Thyroid gland (tissue), 4 donors: ENCODE data around the gene PRKCI.
"Not testable (repeated sequence)": the region's sequence is repeated elsewhere in the genome, so short reads cannot be mapped to it uniquely, and the experiment has no call there.

Experiments
- POLR2A ChIP-seq, 2 donors: fragments of 450-650 bp; IDR thresholded peaks; one replicate each; pipeline ENCODE4 v1.6.1; 2017; ENCODE audit warnings: antibody characterized with exemption in 2 of 2, mild to moderate bottlenecking in 2 of 2, moderate library complexity in 1 of 2
- TF ChIP-seq, protein P1 (sequence below), 6 experiments: fragments of 200-600 bp in 3 of 6; fragments of 450-650 bp in 3 of 6; sonication (generic) in 3 of 6; IDR thresholded peaks; one replicate each; pipeline ENCODE4 v1.5.1; 2016 to 2019; ENCODE audit warnings: antibody characterized with exemption in 6 of 6, mild to moderate bottlenecking in 2 of 6, inconsistent platforms in 1 of 6, moderate library complexity in 1 of 6

DNA sequence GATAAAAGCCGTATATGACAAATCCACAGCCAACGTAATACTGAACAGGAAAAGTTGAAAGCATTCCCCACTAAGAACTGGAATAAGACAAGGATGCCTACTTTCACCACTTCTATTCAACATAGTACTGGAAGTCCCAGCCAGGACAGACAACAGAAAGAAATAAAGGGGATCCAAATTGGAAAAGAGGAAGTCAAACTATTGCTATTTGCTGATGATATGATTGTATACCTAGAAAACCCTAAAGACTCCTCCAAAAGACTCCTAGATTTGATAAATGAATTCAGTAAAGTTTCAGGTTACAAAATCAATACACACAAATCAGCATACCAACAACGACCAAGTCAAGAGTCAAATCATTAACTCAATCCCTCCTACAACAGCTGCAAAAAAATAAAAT lies 26.5 kb upstream of the PRKCI start:
- TF ChIP-seq, protein P1, sequence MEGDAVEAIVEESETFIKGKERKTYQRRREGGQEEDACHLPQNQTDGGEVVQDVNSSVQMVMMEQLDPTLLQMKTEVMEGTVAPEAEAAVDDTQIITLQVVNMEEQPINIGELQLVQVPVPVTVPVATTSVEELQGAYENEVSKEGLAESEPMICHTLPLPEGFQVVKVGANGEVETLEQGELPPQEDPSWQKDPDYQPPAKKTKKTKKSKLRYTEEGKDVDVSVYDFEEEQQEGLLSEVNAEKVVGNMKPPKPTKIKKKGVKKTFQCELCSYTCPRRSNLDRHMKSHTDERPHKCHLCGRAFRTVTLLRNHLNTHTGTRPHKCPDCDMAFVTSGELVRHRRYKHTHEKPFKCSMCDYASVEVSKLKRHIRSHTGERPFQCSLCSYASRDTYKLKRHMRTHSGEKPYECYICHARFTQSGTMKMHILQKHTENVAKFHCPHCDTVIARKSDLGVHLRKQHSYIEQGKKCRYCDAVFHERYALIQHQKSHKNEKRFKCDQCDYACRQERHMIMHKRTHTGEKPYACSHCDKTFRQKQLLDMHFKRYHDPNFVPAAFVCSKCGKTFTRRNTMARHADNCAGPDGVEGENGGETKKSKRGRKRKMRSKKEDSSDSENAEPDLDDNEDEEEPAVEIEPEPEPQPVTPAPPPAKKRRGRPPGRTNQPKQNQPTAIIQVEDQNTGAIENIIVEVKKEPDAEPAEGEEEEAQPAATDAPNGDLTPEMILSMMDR (IDR thresholded peaks at IDR 0.05) = not testable (repeated sequence)
- TF ChIP-seq POLR2A (IDR thresholded peaks at IDR 0.05) = not testable (repeated sequence)
